Large intestine (tissue), 12 donors: ENCODE results near the gene CPA1. TPM values are rescaled to one million over a fixed set of nuclear protein-coding genes. Genes with fewer than 3 reads are reported as not detected.

Source experiments
- DNase-seq, 2 donors: peaks; one replicate each; pipeline versions ENCODE4 v3.0.0 to v3.0.0-alpha.2; 2013
- H3K27ac ChIP-seq: one replicate; pipeline ENCODE4 v1.5.1; 2013; ENCODE audit warnings: low read length
- H3K27me3 ChIP-seq: 2 replicates; pipeline ENCODE4 v1.6.1; 2013; ENCODE audit warnings: low read length; ENCODE audit not compliant: control insufficient read depth, insufficient read depth
- H3K36me3 ChIP-seq: 2 replicates; pipeline ENCODE4 v1.6.1; 2013; ENCODE audit warnings: low read length; ENCODE audit not compliant: control insufficient read depth, insufficient read depth
- H3K4me1 ChIP-seq: one replicate; pipeline ENCODE4 v1.6.1; 2013; ENCODE audit warnings: low read length; ENCODE audit not compliant: control insufficient read depth, insufficient read depth
- H3K4me3 ChIP-seq: one replicate; pipeline ENCODE4 v1.5.1; 2013; ENCODE audit warnings: low read length
- H3K9me3 ChIP-seq: one replicate; pipeline ENCODE4 v1.6.1; 2013; ENCODE audit warnings: mild to moderate bottlenecking, low read depth, low read length, moderate library complexity; ENCODE audit not compliant: control insufficient read depth
- WGBS: methylation state at CpG from one replicate; pipeline ENCODE4 v1.1.5; 2013; ENCODE audit warnings: low lambda C conversion rate; ENCODE audit not compliant: insufficient coverage; 5-methylcytosine and 5-hydroxymethylcytosine counted together
- long read RNA-seq, 11 donors: transcript quantifications; one replicate each; lab custom pipeline, GENCODE V29; 2026
- polyA plus RNA-seq: library from polyadenylated mRNA; unstranded; fragments of 120-200 nt; gene quantifications from one replicate; pipeline ENCODE4 v1.2.1, GENCODE V29; 2013

CPA1 gene
- 2.1 TPM for polyA plus RNA-seq
- long read RNA-seq, donor 1 = 0 reads
- long read RNA-seq, donor 2 = 0 reads
- long read RNA-seq, donor 3, partial matches to known transcripts = 0 of 1 reads
- long read RNA-seq, donor 3, other reads (novel, unspliced or antisense) = 0 of 1 reads
- long read RNA-seq, donor 4 = 0 reads
- long read RNA-seq, donor 5 = 0 reads
- long read RNA-seq, donor 6, partial matches to known transcripts = 0 of 1 reads
- long read RNA-seq, donor 6, other reads (novel, unspliced or antisense) = 0 of 1 reads
- long read RNA-seq, donor 7 = 0 reads
- long read RNA-seq, donor 8, partial matches to known transcripts = 0 of 1 reads
- long read RNA-seq, donor 8, other reads (novel, unspliced or antisense) = 0 of 1 reads
- long read RNA-seq, donor 9 = 0 reads
- long read RNA-seq, donor 10 = 0 reads
- long read RNA-seq, donor 11 = 0 reads

DNA sequence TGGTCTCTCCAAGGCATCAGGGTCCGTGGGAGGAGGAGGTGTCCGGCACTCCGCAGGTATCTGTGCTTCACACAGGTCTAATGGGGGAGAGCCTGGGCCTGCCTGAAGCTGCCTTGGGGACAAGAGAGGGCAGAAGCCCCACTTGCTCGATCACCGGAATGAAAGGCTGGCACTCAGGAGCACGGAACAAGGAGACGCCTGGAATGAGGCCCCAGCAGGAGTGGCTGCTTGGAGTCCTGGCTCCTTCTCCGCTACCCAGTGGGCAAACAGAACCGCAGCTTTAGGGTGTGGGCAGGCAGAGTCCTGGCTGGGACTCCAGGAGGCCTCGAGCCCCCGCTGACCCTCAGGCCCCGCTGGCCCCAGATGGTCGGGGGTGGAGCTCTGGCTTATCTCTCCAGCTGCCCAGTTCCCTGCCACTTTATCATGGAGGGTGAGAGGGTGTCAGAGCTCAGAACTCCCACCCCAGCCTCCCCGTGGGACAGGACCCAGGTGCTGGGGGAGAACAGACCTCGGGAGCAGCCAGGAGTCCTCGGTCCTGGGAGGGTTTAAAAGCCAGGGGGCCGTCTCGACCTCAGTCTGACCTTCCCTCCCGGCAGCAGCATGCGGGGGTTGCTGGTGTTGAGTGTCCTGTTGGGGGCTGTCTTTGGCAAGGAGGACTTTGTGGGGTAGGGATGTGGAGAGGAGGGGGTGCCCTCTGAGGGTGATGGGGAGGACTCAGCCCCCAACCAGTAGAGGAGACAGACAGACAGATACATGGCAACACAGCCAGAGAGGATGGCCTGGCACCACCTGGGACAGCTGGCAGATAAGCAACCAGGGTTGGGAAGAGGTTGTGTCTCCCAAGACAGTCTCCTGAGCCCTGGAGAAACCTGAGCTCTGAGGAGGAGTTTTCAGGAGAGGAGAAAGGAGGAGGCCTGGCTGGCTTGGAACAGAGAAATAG is at the start of gene CPA1:
Gene CPA1 (plus strand): TSS at position 574 of the 940 bp plus-strand sequence. CDS start 27 bp downstream, at position 601.
- peaks cover 19% of the 10 kb centered on the region for H3K4me1 ChIP-seq
- no peak within 1 kb of the TSS for H3K4me3 ChIP-seq
- no peak within 1 kb of the TSS for H3K27ac ChIP-seq

GRCh38 chr7:130332259-130333053 is 47.8 kb upstream of the CPA1 start:
- H3K27ac ChIP-seq = no peak overlapping the region
- no peak overlapping the region for H3K4me3 ChIP-seq
- no peaks in the 10 kb centered on the region for H3K9me3 ChIP-seq
- H3K36me3 ChIP-seq = no peaks in the 10 kb centered on the region
- 100% methylated on average over 1 of the region's 4 CpGs for WGBS
- no peaks in the 10 kb centered on the region for H3K4me1 ChIP-seq
- no peaks in the 10 kb centered on the region for H3K27me3 ChIP-seq
- no peak for DNase-seq

More for the DNA sequence above, at the start of gene CPA1:
- H3K27me3 ChIP-seq = no peaks in the 10 kb centered on the region
- no peaks in the 10 kb centered on the region for H3K36me3 ChIP-seq
- no peak for DNase-seq
- H3K9me3 ChIP-seq = peaks cover 12% of the 10 kb centered on the region
- whole genome bisulfite sequencing = no CpG with 5 or more reads among the region's 20 CpGs

DNA sequence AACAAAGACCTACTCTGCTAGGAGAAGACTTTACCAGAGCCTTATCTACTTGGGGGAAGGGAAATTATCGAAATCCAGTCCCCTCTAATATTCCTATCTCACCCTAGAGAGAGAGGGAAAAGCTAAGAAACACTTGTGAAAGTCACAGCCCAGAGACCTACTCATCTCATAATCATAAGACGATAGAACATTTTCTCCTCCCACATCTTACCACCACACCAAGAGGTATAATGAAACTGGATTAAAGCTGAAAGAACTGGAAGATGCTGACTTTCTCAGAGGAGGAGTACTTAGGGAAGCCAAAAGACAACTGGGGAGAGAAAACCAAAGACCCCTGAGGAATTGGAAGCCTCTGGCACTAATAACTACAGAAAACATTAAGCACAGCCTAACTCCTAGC is 46.5 kb upstream of the CPA1 start:
- Histone ChIP-seq H3K4me1 (no peaks in the 10 kb centered on the region), H3K27me3 (no peaks in the 10 kb centered on the region), H3K4me3 (no peak overlapping the region), H3K9me3 (no peaks in the 10 kb centered on the region), H3K27ac (no peak overlapping the region), H3K36me3 (no peaks in the 10 kb centered on the region)
- WGBS = no CpG with 5 or more reads among the region's 2 CpGs
- DNase-seq = no peak

- DNase-seq = no peak
- no peaks in the 10 kb centered on the region for H3K36me3 ChIP-seq
- no peaks in the 10 kb centered on the region for H3K4me1 ChIP-seq
- H3K27ac ChIP-seq = no peak overlapping the region
- H3K4me3 ChIP-seq = no peak overlapping the region
- H3K27me3 ChIP-seq = no peaks in the 10 kb centered on the region
- WGBS = no CpG with 5 or more reads among the region's 6 CpGs
- H3K9me3 ChIP-seq = no peaks in the 10 kb centered on the region
Observed at GRCh38 chr7:130334274-130334673, 46.0 kb upstream of the CPA1 start.

- Histone ChIP-seq H3K4me3 (no peak overlapping the region), H3K9me3 (no peaks in the 10 kb centered on the region), H3K27me3 (no peaks in the 10 kb centered on the region), H3K27ac (no peak overlapping the region), H3K36me3 (no peaks in the 10 kb centered on the region), H3K4me1 (no peaks in the 10 kb centered on the region)
- no peak for DNase-seq
- no CpG with 5 or more reads among the region's 6 CpGs for WGBS
Observed at GRCh38 chr7:130337410-130337971, 42.8 kb upstream of the CPA1 start.

- Histone ChIP-seq H3K9me3 (no peaks in the 10 kb centered on the region), H3K36me3 (no peaks in the 10 kb centered on the region), H3K27ac (no peak overlapping the region), H3K27me3 (no peaks in the 10 kb centered on the region), H3K4me1 (no peaks in the 10 kb centered on the region), H3K4me3 (no peak overlapping the region)
- DNase-seq = no peak
- WGBS = 100% methylated on average over 1 of the region's 3 CpGs
Observed at GRCh38 chr7:130338233-130338632, 42.1 kb upstream of the CPA1 start.

DNA sequence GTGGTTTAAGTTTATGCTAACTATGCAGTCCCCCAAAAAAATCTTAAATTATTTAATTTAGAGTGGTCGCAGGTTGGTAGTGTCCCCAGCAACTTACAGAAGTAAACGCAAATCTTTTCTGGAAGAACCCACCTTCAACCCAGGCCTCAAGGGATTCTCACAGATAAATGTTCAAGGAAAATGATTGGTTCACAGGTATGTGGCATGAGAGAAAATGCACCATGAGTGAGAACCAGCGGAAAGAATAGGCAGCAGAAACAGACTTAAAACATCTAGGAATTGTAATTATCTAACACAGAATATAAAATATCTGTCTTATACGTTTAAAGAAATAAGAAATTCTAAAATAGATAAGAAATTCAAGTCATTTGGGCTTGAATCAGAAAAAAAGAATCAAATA is 38.4 kb upstream of the CPA1 start:
- H3K36me3 ChIP-seq = no peaks in the 10 kb centered on the region
- H3K9me3 ChIP-seq = no peaks in the 10 kb centered on the region
- H3K4me1 ChIP-seq = no peaks in the 10 kb centered on the region
- H3K27me3 ChIP-seq = no peaks in the 10 kb centered on the region
- no peak for DNase-seq
- WGBS = 100% methylated on average over 3 of the region's 4 CpGs
- H3K4me3 ChIP-seq = no peak overlapping the region
- H3K27ac ChIP-seq = no peak overlapping the region

- Histone ChIP-seq H3K27me3 (no peaks in the 10 kb centered on the region), H3K27ac (no peak overlapping the region), H3K4me3 (no peak overlapping the region), H3K4me1 (no peaks in the 10 kb centered on the region), H3K9me3 (no peaks in the 10 kb centered on the region), H3K36me3 (no peaks in the 10 kb centered on the region)
- 100% methylated on average over 2 of the region's 3 CpGs for WGBS
- DNase-seq = no peak
Observed at GRCh38 chr7:130342701-130343380, 37.5 kb upstream of the CPA1 start.

- H3K36me3 ChIP-seq = no peaks in the 10 kb centered on the region
- H3K9me3 ChIP-seq = no peaks in the 10 kb centered on the region
- H3K4me3 ChIP-seq = no peak within 1 kb of the TSS
- no peak for DNase-seq
- 97% methylated on average over 5 of the region's 5 CpGs for WGBS
- no peaks in the 10 kb centered on the region for H3K27me3 ChIP-seq
- H3K4me1 ChIP-seq = no peaks in the 10 kb centered on the region
- no peak within 1 kb of the TSS for H3K27ac ChIP-seq
Observed at GRCh38 chr7:130344271-130344866, 35.9 kb upstream of the CPA1 start, which contains the start of gene CPA5. TSS of gene CPA5 (plus strand) at chr7:130344816. CDS start at chr7:130346486, 1,670 bp downstream.
